Parathyroid adenoma (tissue), 2 donors: ENCODE results near the gene BTD.

Experiments
- H2AFZ ChIP-seq: fragments of 300-600 bp; sonication (generic); one replicate; pipeline ENCODE4 v1.7.0; 2017; ENCODE audit warnings: antibody characterized with exemption, mild to moderate bottlenecking
- H3K27ac ChIP-seq: fragments of 300-600 bp; sonication (generic); one replicate; pipeline ENCODE4 v1.7.0; 2017
- H3K27me3 ChIP-seq: fragments of 300-600 bp; sonication (generic); one replicate; pipeline ENCODE4 v1.7.0; 2017; ENCODE audit warnings: low read length; ENCODE audit not compliant: control insufficient read depth, insufficient read depth
- H3K36me3 ChIP-seq: fragments of 300-600 bp; sonication (generic); one replicate; pipeline ENCODE4 v1.7.0; 2017; ENCODE audit warnings: low read length; ENCODE audit not compliant: control insufficient read depth, insufficient read depth
- H3K4me1 ChIP-seq: fragments of 300-600 bp; sonication (generic); one replicate; pipeline ENCODE4 v1.7.0; 2017; ENCODE audit warnings: control low read depth
- H3K4me2 ChIP-seq: fragments of 300-600 bp; sonication (generic); one replicate; pipeline ENCODE4 v1.7.0; 2017; ENCODE audit warnings: low read length
- H3K4me3 ChIP-seq: fragments of 300-600 bp; sonication (generic); one replicate; pipeline ENCODE4 v1.7.0; 2017; ENCODE audit warnings: low read depth, low read length
- H3K79me2 ChIP-seq: fragments of 300-600 bp; sonication (generic); one replicate; pipeline ENCODE4 v1.7.0; 2017; ENCODE audit warnings: control low read depth
- H3K9ac ChIP-seq: fragments of 300-600 bp; sonication (generic); one replicate; pipeline ENCODE4 v1.7.0; 2017; ENCODE audit warnings: mild to moderate bottlenecking
- H3K9me3 ChIP-seq: fragments of 300-600 bp; sonication (generic); one replicate; pipeline ENCODE4 v1.7.0; 2017; ENCODE audit warnings: low read length; ENCODE audit not compliant: control insufficient read depth
- CTCF ChIP-seq: fragments of 300-600 bp; sonication (generic); IDR thresholded peaks from one replicate; pipeline ENCODE4 v1.7.0; 2017; ENCODE audit warnings: antibody characterized with exemption, mild to moderate bottlenecking
- donor health status: primary hyperparathyroidism.

Gene BTD

DNA sequence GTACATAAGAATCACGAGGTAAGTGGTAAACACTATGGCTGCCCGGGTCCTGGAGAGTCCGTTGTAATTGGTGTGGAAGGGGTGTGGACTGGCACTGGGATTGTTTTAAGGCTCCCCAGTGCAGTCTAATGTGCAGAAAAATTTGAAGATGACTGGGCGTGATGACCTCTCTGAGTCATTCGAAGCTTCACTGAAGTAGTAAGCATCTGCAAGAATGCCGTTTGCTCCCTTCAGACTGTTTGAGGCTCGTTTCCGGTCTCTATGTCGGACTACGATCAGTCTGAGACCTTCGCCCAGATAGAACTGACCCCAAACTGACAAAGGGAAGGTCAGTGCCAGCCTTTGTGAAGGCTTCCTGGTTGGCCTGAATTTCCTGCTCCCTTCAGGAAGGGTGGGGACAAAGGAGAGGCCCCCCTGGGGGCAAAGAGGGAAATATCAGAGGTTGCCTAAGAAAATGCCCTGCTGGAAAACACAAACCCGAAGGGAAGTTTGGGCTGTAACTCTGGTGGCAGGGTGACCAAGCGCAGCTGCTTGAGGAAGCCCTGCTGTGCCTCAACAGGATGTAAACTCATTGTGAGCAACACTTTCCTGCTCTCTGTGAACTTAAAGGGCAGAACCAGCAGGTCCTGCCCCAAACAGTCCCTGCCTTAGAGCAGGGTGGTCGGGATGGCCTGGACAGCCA lies 34.6 kb downstream of the BTD start:
- Histone ChIP-seq H3K4me2 (no peak overlapping the region), H3K27me3 (no peaks in the 10 kb centered on the region), H3K36me3 (no peaks in the 10 kb centered on the region), H3K79me2 (no peaks in the 10 kb centered on the region), H3K9me3 (no peaks in the 10 kb centered on the region), H3K4me3 (no peak overlapping the region), H3K27ac (peak overlapping the region; percentile 72), H3K4me1 (peaks cover 36% of the 10 kb centered on the region), H2AFZ (peak overlapping the region; percentile 20), H3K9ac (no peak overlapping the region)
- TF ChIP-seq CTCF: no peak

GRCh38 chr3:15637131-15637951 lies 35.8 kb downstream of the BTD start:
- Histone ChIP-seq H3K36me3 (no peaks in the 10 kb centered on the region), H3K4me3 (no peak overlapping the region), H3K79me2 (no peaks in the 10 kb centered on the region), H3K9ac (no peak overlapping the region), H2AFZ (no peak overlapping the region), H3K27ac (peak overlapping the region; percentile 27), H3K4me2 (no peak overlapping the region), H3K4me1 (peaks cover 31% of the 10 kb centered on the region), H3K9me3 (no peaks in the 10 kb centered on the region), H3K27me3 (no peaks in the 10 kb centered on the region)
- no peak for TF ChIP-seq CTCF

DNA sequence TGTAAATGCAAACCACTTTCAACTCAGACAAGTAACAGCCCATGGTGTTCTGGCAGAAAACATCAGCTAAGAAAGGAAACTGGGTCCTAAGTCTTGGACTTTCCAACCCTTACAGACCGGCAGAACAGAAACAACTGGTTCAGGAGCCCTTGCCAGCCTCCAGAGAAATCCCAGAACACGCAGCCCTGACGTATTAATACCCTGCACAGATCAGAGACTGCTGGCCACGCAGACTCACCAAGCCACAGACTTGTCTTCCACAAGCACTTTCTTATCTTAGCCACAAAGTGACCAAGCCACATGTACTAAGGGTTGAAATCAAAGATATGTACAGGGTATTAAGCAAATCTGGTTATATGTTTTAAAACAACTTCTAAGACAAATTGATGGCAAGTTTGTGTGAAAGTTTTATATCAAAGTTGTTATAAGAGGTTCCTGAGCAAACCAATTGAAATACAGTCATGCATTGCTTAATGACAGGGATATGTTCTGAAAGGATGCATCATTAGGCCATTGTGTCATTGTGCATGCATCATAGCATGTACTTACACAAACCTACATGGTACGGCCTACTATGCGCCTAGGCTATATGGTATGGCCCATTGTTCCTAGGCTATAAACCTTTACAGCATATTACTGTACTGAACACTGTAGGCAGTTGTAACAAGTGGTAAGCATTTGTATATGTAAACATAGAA lies 36.8 kb downstream of the BTD start:
- H3K27ac ChIP-seq: no peak overlapping the region

DNA sequence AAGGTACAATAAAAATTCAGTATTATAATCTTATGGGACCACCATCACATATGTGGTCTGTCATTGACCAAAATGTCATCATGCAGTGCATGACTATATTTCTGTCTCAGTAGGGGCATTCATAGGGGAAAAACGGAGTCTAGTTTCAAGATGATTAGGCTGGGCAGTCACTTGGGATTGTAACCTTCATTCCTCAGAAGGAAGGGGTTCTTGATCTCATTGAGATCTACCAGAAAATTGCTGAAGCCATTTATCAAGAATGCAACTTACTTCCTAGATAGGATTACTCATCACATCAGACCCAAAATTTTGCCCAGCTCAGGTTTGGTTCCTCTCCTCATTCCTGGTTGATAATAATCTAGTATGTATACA lies 37.3 kb downstream of the BTD start:
- Histone ChIP-seq H3K4me1 (peaks cover 23% of the 10 kb centered on the region), H2AFZ (no peak overlapping the region), H3K4me2 (no peak overlapping the region), H3K27me3 (no peaks in the 10 kb centered on the region), H3K9ac (no peak overlapping the region), H3K27ac (no peak overlapping the region), H3K36me3 (no peaks in the 10 kb centered on the region), H3K9me3 (no peaks in the 10 kb centered on the region), H3K4me3 (no peak overlapping the region), H3K79me2 (no peaks in the 10 kb centered on the region)
- TF ChIP-seq CTCF: no peak

More for the DNA sequence above, 36.8 kb downstream of the BTD start:
- no peaks in the 10 kb centered on the region for H3K27me3 ChIP-seq
- TF ChIP-seq CTCF: no peak
- H3K4me1 ChIP-seq: peaks cover 28% of the 10 kb centered on the region
- no peaks in the 10 kb centered on the region for H3K36me3 ChIP-seq
- no peak overlapping the region for H3K4me2 ChIP-seq
- H3K9ac ChIP-seq: no peak overlapping the region
- no peaks in the 10 kb centered on the region for H3K9me3 ChIP-seq
- no peaks in the 10 kb centered on the region for H3K79me2 ChIP-seq
- H2AFZ ChIP-seq: no peak overlapping the region
- H3K4me3 ChIP-seq: no peak overlapping the region
